Osteoblast (primary cell): ENCODE measurements around the gene HK1. TPM values are rescaled to one million over a fixed set of nuclear protein-coding genes. Genes with fewer than 3 reads are reported as not detected.

Source experiments
- DNase-seq: peaks from one replicate; pipeline ENCODE4 v3.0.0; 2011; ENCODE audit warnings: low spot score, mixed read lengths; ENCODE audit not compliant: insufficient read length; ENCODE audit errors: missing footprints
- H2AFZ ChIP-seq: 2 replicates; pipeline ENCODE4 v1.6.0; 2011; ENCODE audit warnings: mild to moderate bottlenecking, low read length
- H3K27ac ChIP-seq: 2 replicates; pipeline ENCODE4 v1.5.1; 2011; ENCODE audit warnings: mild to moderate bottlenecking, low read depth, low read length, moderate library complexity
- H3K27me3 ChIP-seq: 2 replicates; pipeline ENCODE4 v1.6.0; 2012; ENCODE audit warnings: mild to moderate bottlenecking, control low read depth, inconsistent platforms, low read length, moderate library complexity; ENCODE audit not compliant: insufficient read depth
- H3K36me3 ChIP-seq: 2 replicates; pipeline ENCODE4 v1.5.1; 2011; ENCODE audit warnings: mild to moderate bottlenecking, low read length, control low read depth, moderate library complexity; ENCODE audit not compliant: insufficient read depth
- H3K4me1 ChIP-seq: 2 replicates; pipeline ENCODE4 v1.5.1; 2011; ENCODE audit warnings: mild to moderate bottlenecking, low read length, control low read depth, moderate library complexity; ENCODE audit not compliant: insufficient read depth
- H3K4me2 ChIP-seq: 2 replicates; pipeline ENCODE4 v1.6.0; 2011; ENCODE audit warnings: mild to moderate bottlenecking, low read length; ENCODE audit not compliant: insufficient read depth
- H3K4me3 ChIP-seq: fragments of 200-600 bp; sonication (generic); 3 replicates; pipeline ENCODE4 v1.5.1; 2012; ENCODE audit warnings: mild to moderate bottlenecking, low read length, inconsistent platforms; ENCODE audit not compliant: insufficient read depth
- H3K79me2 ChIP-seq: 2 replicates; pipeline ENCODE4 v1.6.0; 2012; ENCODE audit warnings: mild to moderate bottlenecking, low read length, control low read depth, inconsistent platforms; ENCODE audit not compliant: insufficient read depth
- H3K9me3 ChIP-seq: 2 replicates; pipeline ENCODE4 v1.5.1; 2011; ENCODE audit warnings: low read depth, low read length, control low read depth
- H4K20me1 ChIP-seq: 2 replicates; pipeline ENCODE4 v1.6.0; 2012; ENCODE audit warnings: mild to moderate bottlenecking, low read length, control low read depth; ENCODE audit not compliant: insufficient read depth
- total RNA-seq: library from RNA; depleted of rRNA; stranded (reverse); fragments of >200 nt; gene quantifications from 2 replicates; pipeline ENCODE4 v1.2.3, GENCODE V29; 2012
- TF ChIP-seq, protein P1 (sequence below): IDR thresholded peaks from 2 replicates; pipeline ENCODE4 v1.5.1; 2011; ENCODE audit warnings: mild to moderate bottlenecking, low read depth, low read length, moderate library complexity; ENCODE audit errors: extremely low read depth

Gene HK1
- total RNA-seq, 1 donor, result 111 TPM

DNA sequence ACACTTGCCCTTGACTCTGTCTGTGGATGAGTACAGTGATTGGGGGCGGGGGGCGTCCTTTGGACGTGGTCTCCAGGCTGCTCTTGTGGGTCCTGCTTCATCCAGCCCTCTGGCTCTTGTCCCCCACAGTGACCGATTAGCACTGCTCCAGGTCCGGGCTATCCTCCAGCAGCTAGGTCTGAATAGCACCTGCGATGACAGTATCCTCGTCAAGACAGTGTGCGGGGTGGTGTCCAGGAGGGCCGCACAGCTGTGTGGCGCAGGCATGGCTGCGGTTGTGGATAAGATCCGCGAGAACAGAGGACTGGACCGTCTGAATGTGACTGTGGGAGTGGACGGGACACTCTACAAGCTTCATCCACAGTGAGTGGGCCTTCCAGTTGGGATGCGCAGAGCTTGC, 120.2 kb downstream of the HK1 start:
- Histone ChIP-seq H3K79me2 (peaks cover 18% of the 10 kb centered on the region), H3K4me2 (no peak overlapping the region), H4K20me1 (peaks cover 4% of the 10 kb centered on the region), H3K36me3 (peaks cover 55% of the 10 kb centered on the region), H3K27me3 (no peaks in the 10 kb centered on the region), H2AFZ (no peak overlapping the region), H3K4me3 (no peak overlapping the region), H3K9me3 (no peaks in the 10 kb centered on the region), H3K27ac (no peak overlapping the region), H3K4me1 (peaks cover 9% of the 10 kb centered on the region)
- DNase-seq, result no peak
- TF ChIP-seq, protein P1, sequence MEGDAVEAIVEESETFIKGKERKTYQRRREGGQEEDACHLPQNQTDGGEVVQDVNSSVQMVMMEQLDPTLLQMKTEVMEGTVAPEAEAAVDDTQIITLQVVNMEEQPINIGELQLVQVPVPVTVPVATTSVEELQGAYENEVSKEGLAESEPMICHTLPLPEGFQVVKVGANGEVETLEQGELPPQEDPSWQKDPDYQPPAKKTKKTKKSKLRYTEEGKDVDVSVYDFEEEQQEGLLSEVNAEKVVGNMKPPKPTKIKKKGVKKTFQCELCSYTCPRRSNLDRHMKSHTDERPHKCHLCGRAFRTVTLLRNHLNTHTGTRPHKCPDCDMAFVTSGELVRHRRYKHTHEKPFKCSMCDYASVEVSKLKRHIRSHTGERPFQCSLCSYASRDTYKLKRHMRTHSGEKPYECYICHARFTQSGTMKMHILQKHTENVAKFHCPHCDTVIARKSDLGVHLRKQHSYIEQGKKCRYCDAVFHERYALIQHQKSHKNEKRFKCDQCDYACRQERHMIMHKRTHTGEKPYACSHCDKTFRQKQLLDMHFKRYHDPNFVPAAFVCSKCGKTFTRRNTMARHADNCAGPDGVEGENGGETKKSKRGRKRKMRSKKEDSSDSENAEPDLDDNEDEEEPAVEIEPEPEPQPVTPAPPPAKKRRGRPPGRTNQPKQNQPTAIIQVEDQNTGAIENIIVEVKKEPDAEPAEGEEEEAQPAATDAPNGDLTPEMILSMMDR, result no peak

GRCh38 chr10:69400936-69401335, 122.6 kb downstream of the HK1 start:
- DNase-seq, result peak; percentile 9
- H3K27ac ChIP-seq, result no peak overlapping the region
- peaks cover 4% of the 10 kb centered on the region for H4K20me1 ChIP-seq
- no peaks in the 10 kb centered on the region for H3K27me3 ChIP-seq
- H3K9me3 ChIP-seq, result no peaks in the 10 kb centered on the region
- no peak overlapping the region for H3K4me2 ChIP-seq
- no peak overlapping the region for H2AFZ ChIP-seq
- TF ChIP-seq, protein P1, result no peak
- H3K36me3 ChIP-seq, result peaks cover 42% of the 10 kb centered on the region
- H3K79me2 ChIP-seq, result peaks cover 10% of the 10 kb centered on the region
- H3K4me3 ChIP-seq, result no peak overlapping the region
- H3K4me1 ChIP-seq, result peaks cover 31% of the 10 kb centered on the region

DNA sequence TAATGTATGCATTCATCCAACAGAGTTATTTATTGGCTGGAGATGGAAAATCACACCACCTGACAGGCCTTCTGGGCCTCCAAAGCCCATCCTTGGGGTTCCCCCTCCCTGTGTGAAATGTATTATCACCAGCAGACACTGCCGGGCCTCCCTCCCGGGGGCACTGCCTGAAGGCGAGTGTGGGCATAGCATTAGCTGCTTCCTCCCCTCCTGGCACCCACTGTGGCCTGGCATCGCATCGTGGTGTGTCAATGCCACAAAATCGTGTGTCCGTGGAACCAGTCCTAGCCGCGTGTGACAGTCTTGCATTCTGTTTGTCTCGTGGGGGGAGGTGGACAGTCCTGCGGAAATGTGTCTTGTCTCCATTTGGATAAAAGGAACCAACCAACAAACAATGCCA, 123.1 kb downstream of the HK1 start:
- H3K36me3 ChIP-seq, result peaks cover 40% of the 10 kb centered on the region

DNA sequence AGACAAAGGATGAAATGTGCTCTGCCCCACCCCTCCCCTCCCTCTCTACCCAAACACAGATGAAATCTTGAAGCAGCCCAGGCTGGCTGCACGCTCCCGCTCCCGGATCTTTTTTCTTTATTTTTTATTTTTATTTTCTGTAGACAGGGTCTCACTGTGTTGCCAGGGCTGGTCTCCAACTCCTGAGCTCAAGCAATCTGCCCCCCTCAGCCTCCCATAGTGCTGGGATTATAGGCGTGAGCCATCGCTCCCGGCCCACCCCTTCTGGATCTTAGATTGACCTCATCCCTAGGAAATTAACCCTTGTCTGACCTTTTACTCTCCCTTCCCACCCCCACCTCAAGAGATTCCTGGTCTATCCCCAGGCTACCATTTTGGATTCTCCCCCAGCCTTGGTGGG, 124.1 kb downstream of the HK1 start:
- H3K4me3 ChIP-seq, result no peak overlapping the region
- TF ChIP-seq, protein P1, result no peak
- no peaks in the 10 kb centered on the region for H3K9me3 ChIP-seq
- no peaks in the 10 kb centered on the region for H3K27me3 ChIP-seq
- no peak overlapping the region for H3K4me2 ChIP-seq
- H3K27ac ChIP-seq, result no peak overlapping the region
- peaks cover 33% of the 10 kb centered on the region for H3K4me1 ChIP-seq
- H4K20me1 ChIP-seq, result peaks cover 4% of the 10 kb centered on the region
- no peak for DNase-seq
- H3K36me3 ChIP-seq, result peaks cover 38% of the 10 kb centered on the region
- H2AFZ ChIP-seq, result no peak overlapping the region
- peaks cover 10% of the 10 kb centered on the region for H3K79me2 ChIP-seq

More for the DNA sequence above, 123.1 kb downstream of the HK1 start:
- peaks cover 10% of the 10 kb centered on the region for H3K79me2 ChIP-seq
- H3K4me3 ChIP-seq, result no peak overlapping the region
- H3K27ac ChIP-seq, result no peak overlapping the region
- H2AFZ ChIP-seq, result no peak overlapping the region
- peaks cover 33% of the 10 kb centered on the region for H3K4me1 ChIP-seq
- H4K20me1 ChIP-seq, result peaks cover 4% of the 10 kb centered on the region
- no peaks in the 10 kb centered on the region for H3K27me3 ChIP-seq
- no peak for DNase-seq
- TF ChIP-seq, protein P1, result no peak
- no peak overlapping the region for H3K4me2 ChIP-seq
- H3K9me3 ChIP-seq, result no peaks in the 10 kb centered on the region
